GM12878 (cell line): ENCODE results near the gene EFCAB10.

Experiments used
- MXI1 ChIP-seq: fragments of 150-350 bp; IDR thresholded peaks from 2 replicates; pipeline ENCODE4 v1.6.1; 2011; ENCODE audit warnings: low read depth, mild to moderate bottlenecking, inconsistent platforms, low read length, improper control_type of control experiment
- ZNF24 ChIP-seq: fragments of 450-650 bp; IDR thresholded peaks from 2 replicates; pipeline ENCODE4 v1.6.1; 2017; ENCODE audit warnings: antibody characterized with exemption, mild to moderate bottlenecking
- TF ChIP-seq, protein P1 (sequence below), 3 experiments: IDR thresholded peaks in 2 of 3; conservative IDR thresholded peaks in 1 of 3; 2 replicates each; pipeline ENCODE4 v1.5.1; 2011; ENCODE audit warnings: low read depth in 3 of 3, low read length in 3 of 3, mild to moderate bottlenecking in 3 of 3, control low read depth in 2 of 3, moderate library complexity in 2 of 3, inconsistent platforms in 1 of 3, mixed read lengths in 1 of 3; ENCODE audit not compliant: control insufficient read depth in 2 of 3, insufficient read depth in 1 of 3; ENCODE audit errors: extremely low read depth in 1 of 3
- TF ChIP-seq, protein P2 (sequence below): IDR thresholded peaks from 2 replicates; pipeline ENCODE4 v1.6.1; 2012; ENCODE audit warnings: low read depth, low read length, improper control_type of control experiment

DNA sequence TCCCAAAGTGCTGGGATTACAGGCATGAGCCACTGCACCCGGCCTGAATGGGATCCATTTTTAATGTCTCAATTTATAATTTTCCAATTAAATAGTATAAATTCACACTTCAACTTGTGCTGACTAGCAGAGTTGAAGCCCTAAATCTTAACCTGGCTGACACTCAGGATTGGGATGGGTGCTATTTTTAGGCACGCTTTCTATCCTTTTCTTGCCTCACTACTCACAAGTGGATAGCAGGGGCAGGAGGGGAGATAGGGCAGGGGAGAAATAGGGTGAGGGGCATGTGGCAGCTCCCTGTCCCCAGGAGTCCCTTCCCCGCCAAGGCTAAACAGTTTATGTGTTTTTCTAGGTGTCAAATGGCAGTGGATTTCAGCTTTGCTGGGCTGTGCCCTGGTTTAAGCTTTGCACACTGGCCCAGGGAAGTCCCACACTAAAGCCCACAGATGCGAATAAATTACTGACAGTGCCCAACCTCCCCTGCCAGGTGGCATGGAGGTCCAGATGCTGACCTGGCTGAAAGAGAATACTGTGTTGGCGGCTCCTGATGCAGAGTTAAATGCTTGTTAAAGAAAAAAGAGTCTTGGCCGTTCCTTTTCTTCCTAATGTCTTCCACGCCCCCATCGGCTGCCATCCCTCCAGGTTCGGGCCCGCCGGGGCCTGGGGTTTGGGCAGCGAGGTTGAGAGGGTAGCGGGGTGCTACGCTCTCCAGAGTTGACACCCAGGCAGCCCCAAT lies 36.2 kb upstream of the EFCAB10 start:
- TF ChIP-seq ZNF24, result no peak
- no peak for TF ChIP-seq MXI1
- TF ChIP-seq, protein P1, sequence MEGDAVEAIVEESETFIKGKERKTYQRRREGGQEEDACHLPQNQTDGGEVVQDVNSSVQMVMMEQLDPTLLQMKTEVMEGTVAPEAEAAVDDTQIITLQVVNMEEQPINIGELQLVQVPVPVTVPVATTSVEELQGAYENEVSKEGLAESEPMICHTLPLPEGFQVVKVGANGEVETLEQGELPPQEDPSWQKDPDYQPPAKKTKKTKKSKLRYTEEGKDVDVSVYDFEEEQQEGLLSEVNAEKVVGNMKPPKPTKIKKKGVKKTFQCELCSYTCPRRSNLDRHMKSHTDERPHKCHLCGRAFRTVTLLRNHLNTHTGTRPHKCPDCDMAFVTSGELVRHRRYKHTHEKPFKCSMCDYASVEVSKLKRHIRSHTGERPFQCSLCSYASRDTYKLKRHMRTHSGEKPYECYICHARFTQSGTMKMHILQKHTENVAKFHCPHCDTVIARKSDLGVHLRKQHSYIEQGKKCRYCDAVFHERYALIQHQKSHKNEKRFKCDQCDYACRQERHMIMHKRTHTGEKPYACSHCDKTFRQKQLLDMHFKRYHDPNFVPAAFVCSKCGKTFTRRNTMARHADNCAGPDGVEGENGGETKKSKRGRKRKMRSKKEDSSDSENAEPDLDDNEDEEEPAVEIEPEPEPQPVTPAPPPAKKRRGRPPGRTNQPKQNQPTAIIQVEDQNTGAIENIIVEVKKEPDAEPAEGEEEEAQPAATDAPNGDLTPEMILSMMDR (IDR thresholded peaks at IDR 0.05 in 2 of 3, conservative IDR thresholded peaks at IDR 0.05 in 1 of 3; ENCODE audit: control insufficient read depth in 2 of 3, extremely low read depth in 1 of 3, insufficient read depth in 1 of 3, low read depth in 3 of 3, low read length in 3 of 3), result no peak
- TF ChIP-seq, protein P2, sequence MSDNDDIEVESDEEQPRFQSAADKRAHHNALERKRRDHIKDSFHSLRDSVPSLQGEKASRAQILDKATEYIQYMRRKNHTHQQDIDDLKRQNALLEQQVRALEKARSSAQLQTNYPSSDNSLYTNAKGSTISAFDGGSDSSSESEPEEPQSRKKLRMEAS, result no peak
